Liver (tissue), 9 donors: Measurements from ENCODE around the gene KIF5A. TPM values are rescaled to one million over a fixed set of nuclear protein-coding genes. Genes with fewer than 3 reads are reported as not detected.

Experiments used
- DNase-seq: peaks from one replicate; pipeline ENCODE4 v3.0.0-alpha.2; 2017; ENCODE audit warnings: low spot score
- H3K27ac ChIP-seq, 2 donors: one replicate each; pipeline ENCODE4 v1.7.0; 2013; ENCODE audit warnings: inconsistent platforms in 2 of 2, low read length in 2 of 2, control low read depth in 1 of 2, low read depth in 1 of 2, mild to moderate bottlenecking in 1 of 2
- H3K27me3 ChIP-seq, 4 donors: one replicate each; pipeline versions ENCODE4 v1.6.1 to v1.7.0; 2013; ENCODE audit warnings: low read length in 3 of 4, inconsistent platforms in 1 of 4, mild to moderate bottlenecking in 1 of 4, moderate library complexity in 1 of 4; ENCODE audit not compliant: control insufficient read depth in 4 of 4, insufficient read depth in 4 of 4
- H3K36me3 ChIP-seq, 4 donors: one replicate each; pipeline versions ENCODE4 v1.6.1 to v1.7.0; 2013; ENCODE audit warnings: low read length in 3 of 4, mild to moderate bottlenecking in 3 of 4, low read depth in 1 of 4, moderate library complexity in 1 of 4; ENCODE audit not compliant: control insufficient read depth in 4 of 4, insufficient read depth in 3 of 4
- H3K4me1 ChIP-seq, 4 donors: one replicate each; pipeline versions ENCODE4 v1.6.1 to v1.7.0; 2013; ENCODE audit warnings: low read length in 3 of 4, mild to moderate bottlenecking in 3 of 4, moderate library complexity in 1 of 4; ENCODE audit not compliant: control insufficient read depth in 4 of 4, insufficient read depth in 4 of 4
- H3K4me3 ChIP-seq, 3 donors: one replicate each; pipeline versions ENCODE4 v1.6.1 to v1.7.0; 2013; ENCODE audit warnings: low read length in 3 of 3, control low read depth in 1 of 3, low read depth in 1 of 3, mild to moderate bottlenecking in 1 of 3
- H3K9ac ChIP-seq, 2 donors: one replicate each; pipeline ENCODE4 v1.7.0; 2013; ENCODE audit warnings: low read length in 2 of 2, mild to moderate bottlenecking in 2 of 2, moderate library complexity in 2 of 2, control low read depth in 1 of 2, low read depth in 1 of 2
- H3K9me3 ChIP-seq, 4 donors: one replicate each; pipeline versions ENCODE4 v1.6.1 to v1.7.0; 2013; ENCODE audit warnings: low read length in 3 of 4; ENCODE audit not compliant: control insufficient read depth in 4 of 4
- CTCF ChIP-seq: fragments of 150-350 bp; IDR thresholded peaks from 2 replicates; pipeline ENCODE4 v1.5.1; 2017; ENCODE audit warnings: improper control_type of control experiment, low read depth, low read length; ENCODE audit not compliant: missing input control
- EGR1 ChIP-seq, 2 donors: IDR thresholded peaks; 2 replicates each; pipeline ENCODE4 v1.6.1; 2016 to 2018; ENCODE audit warnings: antibody characterized with exemption in 2 of 2, low read depth in 2 of 2
- FOXA1 ChIP-seq: IDR thresholded peaks from 2 replicates; pipeline ENCODE4 v1.6.1; 2016; ENCODE audit warnings: antibody characterized with exemption
- FOXA2 ChIP-seq: IDR thresholded peaks from 2 replicates; pipeline ENCODE4 v1.6.1; 2016; ENCODE audit warnings: antibody characterized with exemption
- GABPA ChIP-seq, 2 donors: IDR thresholded peaks in 1 of 2; conservative IDR thresholded peaks in 1 of 2; 2 replicates each; pipeline ENCODE4 v1.6.1; 2016; ENCODE audit warnings: antibody characterized with exemption in 2 of 2, mild to moderate bottlenecking in 1 of 2, moderate library complexity in 1 of 2
- HNF4A ChIP-seq, 2 donors: conservative IDR thresholded peaks; 2 replicates each; pipeline ENCODE4 v1.6.1; 2016; ENCODE audit warnings: antibody characterized with exemption in 2 of 2, mild to moderate bottlenecking in 2 of 2
- HNF4G ChIP-seq: IDR thresholded peaks from 2 replicates; pipeline ENCODE4 v1.6.1; 2016; ENCODE audit warnings: antibody characterized with exemption
- JUND ChIP-seq, 2 donors: IDR thresholded peaks; 2 replicates each; pipeline ENCODE4 v1.6.1; 2016; ENCODE audit warnings: antibody characterized with exemption in 2 of 2
- NR2F2 ChIP-seq: IDR thresholded peaks from 2 replicates; pipeline ENCODE4 v1.6.1; 2016; ENCODE audit warnings: antibody characterized with exemption
- RAD21 ChIP-seq, 2 donors: IDR thresholded peaks; 2 replicates each; pipeline ENCODE4 v1.6.1; 2016; ENCODE audit warnings: antibody characterized with exemption in 2 of 2, mild to moderate bottlenecking in 2 of 2
- REST ChIP-seq: IDR thresholded peaks from 2 replicates; pipeline ENCODE4 v1.6.1; 2016; ENCODE audit warnings: antibody characterized with exemption, mild to moderate bottlenecking
- RXRA ChIP-seq, 2 donors: IDR thresholded peaks; 2 replicates each; pipeline ENCODE4 v1.6.1; 2017 to 2018; ENCODE audit warnings: antibody characterized with exemption in 2 of 2, mild to moderate bottlenecking in 1 of 2
- SP1 ChIP-seq: IDR thresholded peaks from 2 replicates; pipeline ENCODE4 v1.6.1; 2018; ENCODE audit warnings: antibody characterized with exemption, mild to moderate bottlenecking
- TAF1 ChIP-seq: conservative IDR thresholded peaks from 2 replicates; pipeline ENCODE4 v1.6.1; 2016; ENCODE audit warnings: antibody characterized with exemption, mild to moderate bottlenecking
- YY1 ChIP-seq: IDR thresholded peaks from 2 replicates; pipeline ENCODE4 v1.6.1; 2016; ENCODE audit warnings: antibody characterized with exemption, mild to moderate bottlenecking
- ZBTB33 ChIP-seq: IDR thresholded peaks from 2 replicates; pipeline ENCODE4 v1.6.1; 2016; ENCODE audit warnings: antibody characterized with exemption
- WGBS: extraction: QIAGEN DNeasy Blood & Tissue Kit; methylation state at CpG from one replicate; pipeline ENCODE4 v1.1.7; 2013; 5-methylcytosine and 5-hydroxymethylcytosine counted together
- polyA plus RNA-seq, 2 donors: library from polyadenylated mRNA; stranded (reverse) in 1 of 2; unstranded in 1 of 2; fragments of 200-250 nt in 1 of 2; fragments of >200 nt in 1 of 2; fragmentation: Nextera tagmentation in 1 of 2; extraction: Ambion mirVana in 1 of 2; gene quantifications; one replicate each; pipeline versions ENCODE4 v1.2.1 to v1.2.3, GENCODE V29; 2013 to 2015
- total RNA-seq, 2 donors: library from RNA; depleted of rRNA; stranded (reverse); fragments of >200 nt; gene quantifications; one replicate each; pipeline ENCODE4 v1.2.3, GENCODE V29; 2014
- TF ChIP-seq, protein P1 (sequence below): IDR thresholded peaks from 2 replicates; pipeline ENCODE4 v1.6.1; 2016; ENCODE audit warnings: antibody characterized with exemption
- TF ChIP-seq, protein P2 (sequence below): IDR thresholded peaks from 2 replicates; pipeline ENCODE4 v1.6.1; 2016; ENCODE audit warnings: antibody characterized with exemption
- donor health status: healthy.
- donor health status: healthy.
- donor health status: healthy.
- donor health status: healthy.
- donor health status: healthy.

Gene KIF5A
- total and polyA plus RNA-seq, 4 donors: 0.01 to 0.42 TPM; not detected in 2

DNA sequence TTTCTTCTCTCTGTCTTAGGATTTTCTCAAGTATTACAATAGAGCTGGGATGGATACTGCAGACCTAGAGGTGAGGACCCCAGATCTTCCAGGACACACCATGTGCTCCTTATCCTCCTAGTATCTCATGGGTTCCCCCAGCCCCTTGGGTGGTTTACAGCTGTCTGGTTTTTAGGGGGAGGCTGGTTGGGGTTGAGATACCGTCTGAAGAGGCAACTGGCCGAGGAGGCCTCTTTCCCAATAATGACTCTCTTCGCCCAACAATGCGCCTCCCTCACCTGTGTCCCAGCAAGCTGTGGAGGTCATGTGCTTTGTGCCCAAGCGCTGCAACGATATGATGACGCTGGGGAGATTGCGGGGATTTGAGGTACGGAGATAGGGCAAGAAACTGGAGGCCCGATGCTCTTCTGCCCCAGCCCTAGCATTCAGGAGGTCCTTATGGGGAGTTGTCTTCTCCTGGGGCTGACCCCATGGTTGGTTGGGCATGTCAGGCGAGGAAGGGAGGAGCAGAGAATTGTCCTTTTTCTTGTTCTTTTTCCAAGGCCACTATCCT is 65.2 kb downstream of the KIF5A start:
- Histone ChIP-seq H3K9ac (no peak overlapping the region), H3K36me3 (no peaks in the 10 kb centered on the region), H3K27me3 (peaks cover 0 to 13% (median 6%) of the 10 kb centered on the region in 4 donors), H3K9me3 (no peaks in the 10 kb centered on the region), H3K4me1 (peaks cover 0 to 18% (median 12%) of the 10 kb centered on the region in 4 donors), H3K4me3 (no peak overlapping the region), H3K27ac (no peak overlapping the region)
- no peak for TF ChIP-seq HNF4A (conservative IDR thresholded peaks at IDR 0.05)
- TF ChIP-seq JUND (IDR thresholded peaks at IDR 0.05): no peak
- TF ChIP-seq FOXA2: no peak
- TF ChIP-seq, protein P1, sequence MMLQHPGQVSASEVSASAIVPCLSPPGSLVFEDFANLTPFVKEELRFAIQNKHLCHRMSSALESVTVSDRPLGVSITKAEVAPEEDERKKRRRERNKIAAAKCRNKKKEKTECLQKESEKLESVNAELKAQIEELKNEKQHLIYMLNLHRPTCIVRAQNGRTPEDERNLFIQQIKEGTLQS: no peak
- TF ChIP-seq HNF4G: no peak
- TF ChIP-seq YY1: no peak
- no peak for TF ChIP-seq EGR1 (IDR thresholded peaks at IDR 0.05; ENCODE audit: low read depth in 2 of 2)
- 81% methylated on average over 11 of the region's 11 CpGs for WGBS
- no peak for DNase-seq

DNA sequence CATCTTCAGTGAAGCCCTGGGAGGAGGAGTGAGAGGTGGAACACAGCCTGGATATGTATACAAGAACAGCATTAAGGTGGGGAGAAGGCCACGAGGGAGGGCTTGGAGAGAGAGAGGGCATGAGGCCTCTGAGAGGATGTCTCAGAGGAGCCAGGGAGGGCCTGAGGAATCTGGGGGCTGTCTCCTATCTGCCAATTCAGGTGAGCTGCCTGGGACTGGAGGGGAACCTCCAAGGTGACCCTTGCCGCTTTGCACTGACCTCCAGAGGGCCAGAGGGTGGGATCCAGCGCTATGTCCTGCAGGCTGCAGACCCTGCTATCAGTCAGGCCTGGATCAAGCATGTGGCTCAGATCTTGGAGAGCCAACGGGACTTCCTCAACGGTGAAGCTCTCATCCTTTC is 65.8 kb downstream of the KIF5A start:
- Histone ChIP-seq H3K9me3 (no peaks in the 10 kb centered on the region), H3K36me3 (no peaks in the 10 kb centered on the region), H3K27me3 (peaks cover 0 to 14% (median 8%) of the 10 kb centered on the region in 4 donors), H3K27ac (no peak overlapping the region), H3K4me3 (no peak overlapping the region), H3K9ac (no peak overlapping the region), H3K4me1 (peaks cover 0 to 13% (median 9%) of the 10 kb centered on the region in 4 donors)
- TF ChIP-seq RXRA (IDR thresholded peaks at IDR 0.05) (no peak), GABPA (IDR thresholded peaks at IDR 0.05 in 1 of 2, conservative IDR thresholded peaks at IDR 0.05 in 1 of 2) (no peak), HNF4G (no peak), REST (no peak), FOXA2 (no peak), HNF4A (conservative IDR thresholded peaks at IDR 0.05) (no peak), FOXA1 (no peak), TAF1 (no peak), ZBTB33 (no peak), JUND (IDR thresholded peaks at IDR 0.05) (no peak), NR2F2 (no peak), CTCF (no peak), RAD21 (IDR thresholded peaks at IDR 0.05) (no peak), SP1 (no peak), YY1 (no peak), EGR1 (IDR thresholded peaks at IDR 0.05; ENCODE audit: low read depth in 2 of 2) (no peak)
- TF ChIP-seq, protein P2, sequence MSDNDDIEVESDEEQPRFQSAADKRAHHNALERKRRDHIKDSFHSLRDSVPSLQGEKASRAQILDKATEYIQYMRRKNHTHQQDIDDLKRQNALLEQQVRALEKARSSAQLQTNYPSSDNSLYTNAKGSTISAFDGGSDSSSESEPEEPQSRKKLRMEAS: no peak
- TF ChIP-seq, protein P1: no peak
- WGBS: 77% methylated on average over 5 of the region's 5 CpGs
- DNase-seq: no peak
